GM13976 (cell line): ENCODE data around the gene DYRK4.

Experiments
- DNase-seq: peaks from one replicate; pipeline ENCODE4 v3.0.0; 2012; ENCODE audit warnings: low spot score
- CTCF ChIP-seq: IDR thresholded peaks from 2 replicates; pipeline ENCODE4 v1.5.1; 2012; ENCODE audit warnings: borderline replicate concordance, mild to moderate bottlenecking; ENCODE audit not compliant: insufficient read depth; ENCODE audit errors: extremely low read depth, missing control alignments, control extremely low read depth
- in situ Hi-C: fragments of 300-500 bp; cut with MboI; formaldehyde crosslinking; loops from one replicate; pipeline ENCODE4 v1.12.0; 2022; ENCODE audit warnings: low sequenced_read_pairs, mixed read lengths, inconsistent platforms; ENCODE audit not compliant: unreplicated experiment

Gene DYRK4

DNA sequence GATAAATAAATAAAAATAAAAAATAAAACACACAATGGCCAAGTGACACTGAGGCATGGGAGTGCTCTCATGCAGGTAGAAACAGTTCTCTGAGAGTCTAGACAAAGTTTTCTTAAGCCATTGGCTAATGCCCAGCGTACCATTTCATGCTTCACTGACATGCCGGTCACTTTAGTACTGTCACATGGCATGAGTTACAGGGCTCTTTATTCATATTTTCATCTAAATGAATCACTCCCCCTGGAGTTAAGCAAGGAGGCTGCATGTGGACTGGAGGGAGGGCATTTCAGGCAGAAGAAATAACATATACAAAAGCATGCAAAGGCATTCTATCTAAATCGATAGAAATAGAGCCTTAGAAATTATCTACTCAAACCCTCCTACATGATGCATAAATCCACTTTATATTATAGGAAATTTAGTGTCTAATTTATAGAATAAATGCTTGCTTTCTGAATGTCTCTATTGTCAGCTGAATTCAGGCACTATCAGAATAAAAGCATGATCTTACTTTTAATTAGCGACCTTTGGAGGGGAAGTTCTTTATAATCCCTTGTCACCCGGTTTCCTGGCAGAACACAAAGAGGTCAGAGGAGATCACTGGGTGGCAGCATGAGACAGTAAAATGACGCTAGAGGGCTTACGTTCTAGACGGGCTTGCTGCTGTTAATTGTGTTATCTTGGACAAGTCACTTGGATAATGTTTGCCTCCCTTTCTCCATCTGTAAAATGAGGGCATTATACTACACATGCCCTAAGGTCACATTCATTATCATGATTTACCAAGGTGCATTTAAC is 17.5 kb downstream of the DYRK4 start:
- in situ Hi-C loops, result no loop called here
- peak; percentile 52 for DNase-seq
- TF ChIP-seq CTCF, result no peak

DNA sequence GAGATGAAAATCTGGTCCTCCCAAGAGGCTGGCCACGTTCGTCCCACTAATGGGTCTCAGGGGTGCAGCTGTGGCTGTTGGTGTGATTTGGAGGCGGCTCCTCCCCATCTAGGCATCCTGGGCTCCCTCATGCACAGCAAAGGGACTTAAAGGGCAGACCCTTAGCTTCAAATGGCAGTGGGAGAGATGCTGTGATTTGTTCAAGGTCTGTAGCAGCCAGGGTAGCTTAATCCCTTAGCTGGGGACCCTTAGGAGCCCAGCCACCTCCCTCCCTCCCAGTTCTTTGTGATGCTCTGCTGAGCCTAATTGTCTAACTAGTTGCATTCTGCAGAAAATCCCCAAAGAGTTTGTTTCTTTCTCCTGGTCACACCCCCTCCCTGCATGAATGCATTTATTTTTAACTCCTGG is 18.3 kb downstream of the DYRK4 start:
- no peak for TF ChIP-seq CTCF
- in situ Hi-C loops, result no loop called here
- DNase-seq, result no peak

DNA sequence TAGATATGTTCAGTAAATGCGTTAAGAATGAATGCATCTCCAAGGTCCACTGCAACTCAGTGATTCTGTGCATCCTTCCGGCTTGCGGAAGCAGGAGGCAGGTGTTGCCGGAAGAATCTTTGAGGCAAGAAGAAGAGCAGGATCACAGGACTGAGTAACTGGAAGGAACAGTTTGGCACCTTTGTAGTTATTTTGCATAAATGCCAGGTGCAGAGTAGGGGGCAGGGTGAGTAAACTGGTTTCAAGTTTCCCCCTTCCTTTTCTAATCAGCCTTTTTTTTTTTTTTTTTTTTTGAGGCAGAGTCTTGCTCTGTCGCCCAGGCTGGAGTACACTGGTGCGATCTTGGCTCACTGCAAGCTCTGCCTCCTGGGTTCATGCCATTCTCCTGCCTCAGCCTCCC is 22.3 kb downstream of the DYRK4 start:
- no peak for TF ChIP-seq CTCF
- in situ Hi-C loops, result no loop called here
- DNase-seq, result no peak

GRCh38 chr12:4584896-4585295 is 22.9 kb downstream of the DYRK4 start:
- in situ Hi-C loops, result no loop called here
- no peak for DNase-seq
- no peak for TF ChIP-seq CTCF

DNA sequence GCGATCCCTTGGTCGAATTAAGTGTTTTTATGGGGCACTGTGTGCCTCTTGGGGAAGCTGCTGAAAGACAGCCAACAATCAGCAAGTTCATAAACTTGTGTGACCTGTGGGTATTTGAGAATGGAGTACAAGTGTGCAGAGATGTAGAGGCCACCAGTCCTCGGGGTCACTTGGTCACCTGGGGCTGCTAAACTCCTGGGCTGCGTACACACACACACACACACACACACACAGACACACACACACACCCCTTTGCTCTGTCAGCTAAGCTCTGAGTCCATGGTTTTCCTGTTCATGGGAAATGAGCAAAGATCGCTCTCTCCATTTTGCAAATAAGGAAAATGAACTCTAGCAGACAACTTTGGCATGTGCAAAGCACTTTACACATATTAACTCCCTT is 24.5 kb downstream of the DYRK4 start:
- in situ Hi-C loops, result no loop called here
- no peak for DNase-seq
- no peak for TF ChIP-seq CTCF

DNA sequence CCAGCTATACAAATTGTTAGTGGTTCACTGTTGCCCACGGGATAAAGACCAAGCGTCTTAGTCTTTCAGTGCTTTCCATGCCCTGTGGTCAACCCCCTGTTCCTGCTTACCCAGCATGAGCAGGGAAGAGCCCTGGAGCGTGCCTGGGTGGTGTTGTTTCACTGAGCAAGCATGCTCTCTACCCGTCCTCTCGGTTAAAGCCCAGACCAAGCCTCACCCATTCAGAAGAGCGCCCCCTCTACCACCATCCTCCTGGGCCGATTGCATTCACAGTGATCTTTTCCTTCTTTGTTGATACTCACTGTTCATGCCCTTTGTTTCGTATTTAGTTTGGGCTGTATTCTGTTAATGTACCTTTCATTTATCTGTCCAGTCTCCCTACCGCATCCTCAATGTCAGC is 25.1 kb downstream of the DYRK4 start:
- DNase-seq, result no peak
- TF ChIP-seq CTCF, result no peak
- in situ Hi-C loops, result no loop called here

- TF ChIP-seq CTCF, result no peak
- in situ Hi-C loops, result no loop called here
- no peak for DNase-seq
Measured at GRCh38 chr12:4588916-4589315, 26.9 kb downstream of the DYRK4 start.
